ENCODE results near the gene TAF3. TPM values are rescaled to one million over a fixed set of nuclear protein-coding genes. Genes with fewer than 3 reads are reported as not detected.
"Not testable (repeated sequence)": the region's sequence is repeated elsewhere in the genome, so short reads cannot be mapped to it uniquely, and the experiment has no call there.

The TAF3 gene
- total RNA-seq, 2 donors from 2014 or later, result 9.7 to 14.0 TPM

DNA sequence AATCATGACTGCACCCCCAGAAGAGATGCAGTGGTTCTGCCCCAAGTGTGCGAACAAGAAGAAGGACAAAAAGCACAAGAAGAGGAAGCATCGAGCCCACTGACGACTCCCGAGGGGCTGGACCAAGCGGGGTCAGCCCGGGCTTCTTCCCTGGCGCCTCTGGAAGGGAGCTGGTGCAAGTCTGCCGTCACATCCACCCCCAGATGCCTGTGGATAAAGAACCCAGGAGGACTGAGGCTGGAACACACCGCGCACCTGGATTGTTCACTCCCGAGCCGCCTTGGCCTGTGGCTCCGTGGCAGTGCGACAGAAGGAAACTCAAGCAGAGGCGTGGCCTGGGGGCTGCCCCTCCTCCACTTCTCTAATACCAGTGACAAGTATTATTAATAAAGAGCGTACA, 196.3 kb downstream of the TAF3 start:
- Mint-ChIP-seq H3K4me3 (no peak overlapping the region), H3K4me1 (no peaks in the 10 kb centered on the region), H3K27ac (no peak overlapping the region), H3K36me3 (ENCODE audit: low read depth) (peaks cover 60% of the 10 kb centered on the region), H3K9me3 (no peaks in the 10 kb centered on the region), H3K27me3 (no peaks in the 10 kb centered on the region)
- ATAC-seq (replicated peaks), result no peak

DNA sequence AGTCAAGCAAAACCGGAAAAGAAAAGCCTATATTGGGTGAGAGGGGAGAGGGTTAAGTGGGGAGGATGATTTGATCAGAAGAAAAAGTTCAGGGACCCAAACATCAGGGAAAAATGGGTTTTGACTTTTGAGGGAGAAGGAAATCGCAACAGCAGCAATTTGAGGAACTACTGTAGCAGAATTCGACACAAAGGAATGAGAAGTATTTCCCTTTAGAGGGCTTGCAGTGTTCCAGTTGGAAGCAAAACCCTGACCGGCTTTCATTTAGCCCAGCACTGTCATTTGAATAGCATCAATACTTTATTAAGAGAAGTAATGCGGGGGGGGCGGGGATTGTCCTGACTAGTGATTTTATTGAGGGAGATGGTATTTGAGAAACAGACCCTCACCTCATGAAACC, 199.0 kb downstream of the TAF3 start:
- no peak for ATAC-seq (replicated peaks)
- Mint-ChIP-seq H3K9me3 (no peaks in the 10 kb centered on the region), H3K4me1 (no peaks in the 10 kb centered on the region), H3K27me3 (peaks cover 2% of the 10 kb centered on the region), H3K4me3 (no peak overlapping the region), H3K27ac (no peak overlapping the region), H3K36me3 (ENCODE audit: low read depth) (peaks cover 34% of the 10 kb centered on the region)

DNA sequence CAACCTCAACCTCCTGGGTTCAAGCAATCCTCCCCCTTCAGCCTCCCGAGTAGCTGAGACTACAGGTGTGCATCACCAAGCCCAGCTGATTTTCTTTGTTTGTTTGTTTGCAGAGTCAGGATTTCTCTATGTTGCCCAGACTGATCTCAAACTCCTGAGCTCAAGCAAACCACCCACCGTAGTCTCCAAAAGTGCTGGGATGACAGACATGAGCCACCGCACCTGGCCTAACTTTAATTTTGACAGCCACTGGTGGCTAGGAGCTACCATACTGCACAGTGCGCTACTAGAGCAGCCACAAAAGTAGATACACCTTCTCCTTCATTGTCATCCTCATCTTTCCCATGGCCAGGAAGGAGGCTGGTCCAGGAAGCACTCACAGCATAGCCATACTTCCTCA, 205.0 kb downstream of the TAF3 start:
- Mint-ChIP-seq H3K36me3 (ENCODE audit: low read depth) (no peaks in the 10 kb centered on the region), H3K27ac (no peak overlapping the region), H3K9me3 (no peaks in the 10 kb centered on the region), H3K27me3 (peaks cover 15% of the 10 kb centered on the region), H3K4me1 (peaks cover 6% of the 10 kb centered on the region), H3K4me3 (no peak overlapping the region)
- ATAC-seq (replicated peaks), result no peak

DNA sequence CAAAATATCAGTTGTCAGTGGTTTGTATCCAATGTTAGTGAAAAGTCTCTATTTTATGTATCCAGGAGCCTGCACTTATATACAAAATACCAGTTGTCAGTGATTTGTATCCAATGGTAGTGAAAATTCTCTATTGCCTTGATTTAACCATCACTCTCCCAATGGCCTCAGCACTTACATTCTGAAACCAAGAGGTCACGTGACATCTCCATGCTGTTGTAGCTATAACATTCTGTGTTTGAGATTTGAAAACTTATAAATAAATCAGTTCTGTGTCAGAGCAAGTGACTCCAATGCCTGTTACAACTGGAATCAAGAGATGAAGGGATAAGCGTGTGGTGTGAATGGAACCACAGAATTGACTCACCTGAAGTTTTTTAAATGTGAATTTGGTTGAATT, 205.5 kb downstream of the TAF3 start:
- Mint-ChIP-seq H3K9me3 (no peaks in the 10 kb centered on the region), H3K27me3 (peaks cover 15% of the 10 kb centered on the region), H3K36me3 (ENCODE audit: low read depth) (no peaks in the 10 kb centered on the region), H3K4me1 (peaks cover 6% of the 10 kb centered on the region), H3K27ac (no peak overlapping the region), H3K4me3 (no peak overlapping the region)
- no peak for ATAC-seq (replicated peaks)

DNA sequence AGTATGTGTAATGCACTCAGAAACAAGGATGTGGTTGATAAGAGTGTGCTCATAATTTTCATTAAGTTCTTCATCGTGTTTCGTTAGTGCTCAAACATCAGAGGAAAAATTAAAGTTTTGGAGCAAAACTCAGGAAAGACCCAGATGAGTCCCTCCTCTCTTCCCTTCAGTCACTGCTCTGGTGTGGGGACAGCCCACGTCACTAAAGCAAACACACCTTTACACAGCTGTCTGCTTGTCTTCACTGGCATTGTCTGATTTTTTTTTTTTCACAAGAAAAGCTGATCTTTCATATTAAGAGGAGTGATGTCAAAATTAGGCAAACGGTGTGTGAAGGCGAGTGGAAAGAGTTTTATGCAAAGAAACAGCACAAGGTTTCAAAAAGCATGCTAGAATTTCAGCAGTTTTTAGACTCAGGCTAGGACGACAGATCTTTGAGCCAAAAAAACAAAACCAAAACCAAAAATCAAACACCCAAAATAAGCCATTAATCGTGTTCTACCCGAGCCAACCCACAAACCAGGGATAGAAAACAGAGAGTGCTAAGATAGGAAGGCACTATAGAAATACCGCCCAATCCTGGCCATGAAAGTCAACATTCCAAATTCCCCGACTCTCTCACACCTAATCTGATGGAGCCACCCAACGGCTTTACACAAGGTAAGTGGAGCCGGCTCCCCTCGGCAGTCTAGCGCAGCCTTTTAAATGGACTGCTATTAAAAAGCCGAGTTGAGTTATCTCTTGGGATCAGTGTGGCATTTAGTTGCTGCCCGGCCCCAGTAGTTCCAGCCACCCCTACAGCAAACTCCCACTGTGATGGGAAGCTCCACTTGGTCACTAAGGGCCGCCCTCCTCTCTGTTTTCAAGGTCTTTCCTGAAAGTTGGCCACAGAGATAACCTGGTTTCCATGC, 208.3 kb downstream of the TAF3 start:
- H3K27me3 Mint-ChIP-seq, result peaks cover 23% of the 10 kb centered on the region
- H3K36me3 Mint-ChIP-seq (ENCODE audit: low read depth), result no peaks in the 10 kb centered on the region
- H3K9me3 Mint-ChIP-seq, result no peaks in the 10 kb centered on the region
- no peak for ATAC-seq (replicated peaks)
- peak overlapping the region; percentile 48 for H3K4me3 Mint-ChIP-seq
- no peak overlapping the region for H3K27ac Mint-ChIP-seq
- peaks cover 6% of the 10 kb centered on the region for H3K4me1 Mint-ChIP-seq

DNA sequence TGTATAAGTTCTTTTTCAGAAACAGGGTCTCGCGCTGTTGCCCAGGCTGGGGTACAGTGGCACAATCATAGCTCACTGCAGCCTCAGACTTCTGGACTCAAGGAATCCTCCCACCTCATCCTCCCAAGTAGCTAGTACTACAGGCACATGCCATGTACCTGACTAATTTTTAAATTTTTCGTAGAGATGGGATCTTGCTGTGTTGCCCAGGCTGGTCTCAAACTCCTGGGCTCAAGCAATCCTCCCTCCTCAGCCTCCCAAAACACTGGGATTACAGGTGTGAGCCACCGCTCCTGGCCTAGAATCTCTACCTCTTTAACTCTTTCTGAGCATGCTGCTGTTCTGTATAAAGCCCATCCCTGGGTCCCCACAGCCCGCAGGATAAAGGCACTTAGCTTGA, 212.9 kb downstream of the TAF3 start:
- not testable (repeated sequence) for ATAC-seq (replicated peaks); H3K36me3 Mint-ChIP-seq (ENCODE audit: low read depth); H3K4me3 Mint-ChIP-seq; H3K9me3 Mint-ChIP-seq; H3K27ac Mint-ChIP-seq; H3K4me1 Mint-ChIP-seq
- peaks cover 34% of the 10 kb centered on the region for H3K27me3 Mint-ChIP-seq

DNA sequence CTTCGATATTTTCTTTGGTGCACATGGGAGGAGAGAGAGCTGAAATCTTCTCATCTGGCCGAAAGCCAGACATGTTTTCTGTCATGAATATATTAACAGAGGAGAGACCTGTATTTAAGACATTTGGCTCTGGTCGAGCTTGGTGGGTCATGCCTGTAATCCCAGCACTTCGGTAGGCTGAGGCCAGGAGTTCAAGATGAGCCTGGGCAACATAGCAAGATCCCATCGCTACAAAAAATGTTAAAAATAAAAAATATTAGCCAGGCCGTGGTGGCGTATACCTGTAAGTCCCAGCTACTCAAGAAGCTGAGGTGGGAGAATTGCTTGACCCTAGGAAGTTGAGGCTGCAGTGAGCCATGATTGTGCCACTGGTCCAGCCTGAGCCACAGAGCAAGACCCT, 214.3 kb downstream of the TAF3 start:
- H3K36me3 Mint-ChIP-seq (ENCODE audit: low read depth), result peaks cover 4% of the 10 kb centered on the region
- no peak overlapping the region for H3K4me3 Mint-ChIP-seq
- H3K27me3 Mint-ChIP-seq, result peaks cover 37% of the 10 kb centered on the region
- H3K4me1 Mint-ChIP-seq, result peaks cover 9% of the 10 kb centered on the region
- no peak overlapping the region for H3K27ac Mint-ChIP-seq
- no peaks in the 10 kb centered on the region for H3K9me3 Mint-ChIP-seq
- ATAC-seq (replicated peaks), result no peak

DNA sequence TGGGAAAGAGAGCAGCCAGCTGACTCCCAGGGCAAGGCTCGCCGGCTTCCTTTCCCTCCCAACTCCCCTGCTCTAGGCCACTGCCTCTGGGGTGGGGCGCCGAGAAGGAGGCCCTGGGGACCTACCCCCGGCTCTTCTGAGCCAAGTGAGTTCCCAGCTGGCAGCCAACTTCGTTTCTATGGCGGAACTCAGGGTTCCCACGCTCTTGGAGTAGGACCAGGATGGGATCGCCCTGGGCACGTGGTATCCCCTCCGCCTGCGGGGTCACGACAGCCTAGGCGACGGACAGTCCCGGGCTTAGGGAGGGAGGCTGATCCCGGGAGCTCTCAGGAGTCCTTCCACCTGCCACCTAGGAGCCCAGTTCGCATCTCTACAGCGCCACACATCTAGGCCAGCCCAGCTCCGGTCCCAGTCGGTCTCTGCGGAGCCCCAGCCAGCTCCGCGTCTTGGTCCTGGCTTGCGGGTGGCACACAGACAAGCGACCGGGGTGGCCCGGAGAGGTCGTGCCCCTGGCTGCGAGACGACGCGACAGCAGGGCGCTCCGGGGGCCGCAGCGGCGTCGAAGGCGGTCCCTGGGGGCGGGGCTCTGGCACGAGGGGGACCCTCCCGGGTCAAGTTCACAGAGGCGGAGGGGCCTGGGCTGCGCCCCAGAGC, 215.6 kb downstream of the TAF3 start:
- Mint-ChIP-seq H3K27me3 (peaks cover 50% of the 10 kb centered on the region), H3K27ac (no peak overlapping the region), H3K4me3 (no peak overlapping the region), H3K36me3 (ENCODE audit: low read depth) (peaks cover 12% of the 10 kb centered on the region), H3K4me1 (peaks cover 16% of the 10 kb centered on the region), H3K9me3 (peaks cover 4% of the 10 kb centered on the region)
- ATAC-seq (replicated peaks), result no peak

DNA sequence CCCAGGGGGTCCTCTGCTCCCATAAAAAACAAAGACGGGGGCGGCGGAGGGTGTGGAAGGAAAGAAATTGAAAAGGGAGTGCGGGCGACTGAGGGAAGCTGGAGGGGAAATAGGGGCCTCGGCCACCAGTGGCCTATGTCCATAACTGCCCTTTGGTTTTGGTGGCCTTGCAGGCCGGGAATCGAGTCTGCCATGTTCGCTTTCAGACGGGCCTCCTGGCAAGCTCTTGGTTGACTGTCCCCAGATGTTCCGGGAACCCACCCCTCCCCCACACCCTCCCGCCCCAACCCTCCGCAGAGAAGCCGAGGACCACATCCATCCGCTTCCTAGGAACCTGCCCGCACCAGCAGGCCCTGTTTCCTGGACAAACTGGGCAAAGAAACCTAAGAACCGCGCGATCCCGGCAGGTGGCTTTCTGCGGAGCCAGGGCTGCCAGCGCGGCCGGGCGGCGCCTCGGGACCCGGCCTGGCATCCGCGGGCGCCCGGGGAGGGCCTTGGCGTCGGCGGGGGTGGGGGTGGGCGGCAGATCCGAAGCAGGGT, 216.2 kb downstream of the TAF3 start:
- no peak overlapping the region for H3K4me3 Mint-ChIP-seq
- H3K27me3 Mint-ChIP-seq, result peaks cover 56% of the 10 kb centered on the region
- peaks cover 7% of the 10 kb centered on the region for H3K9me3 Mint-ChIP-seq
- H3K4me1 Mint-ChIP-seq, result peaks cover 20% of the 10 kb centered on the region
- H3K36me3 Mint-ChIP-seq (ENCODE audit: low read depth), result peaks cover 17% of the 10 kb centered on the region
- ATAC-seq (replicated peaks), result no peak
- H3K27ac Mint-ChIP-seq, result no peak overlapping the region

DNA sequence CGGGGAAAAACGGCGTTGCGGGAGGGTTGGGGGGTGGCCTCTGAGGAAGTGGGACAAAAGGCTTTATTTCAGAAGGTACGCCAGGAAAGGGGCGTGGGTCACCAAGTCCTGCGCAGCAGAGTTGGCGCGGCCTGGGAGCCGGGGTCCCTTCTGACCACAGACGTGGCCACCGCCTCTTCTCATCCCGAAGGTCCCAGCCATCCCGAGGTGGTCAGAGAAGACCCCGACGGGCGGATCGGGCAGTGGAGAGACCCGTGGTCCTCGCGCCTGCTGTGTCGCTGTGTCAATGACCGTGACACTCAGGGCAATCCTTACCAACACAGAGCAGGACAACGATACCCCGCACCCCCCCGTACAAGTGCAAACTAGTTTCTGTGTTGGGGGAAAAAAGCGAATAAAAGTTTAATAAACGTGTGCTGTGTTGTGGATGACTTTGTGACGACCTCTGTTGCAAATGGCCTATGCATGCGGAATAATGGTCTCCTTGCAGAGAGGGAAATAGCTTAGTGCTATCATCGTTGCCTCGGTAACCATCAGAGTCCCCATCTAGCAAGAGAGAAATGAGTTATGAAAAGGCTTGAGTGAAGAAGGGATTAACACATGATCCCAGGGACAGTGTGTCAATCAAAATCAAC, 216.8 kb downstream of the TAF3 start:
- no peak for ATAC-seq (replicated peaks)
- H3K36me3 Mint-ChIP-seq (ENCODE audit: low read depth), result peaks cover 19% of the 10 kb centered on the region
- H3K9me3 Mint-ChIP-seq, result peaks cover 8% of the 10 kb centered on the region
- H3K4me1 Mint-ChIP-seq, result peaks cover 21% of the 10 kb centered on the region
- H3K27ac Mint-ChIP-seq, result no peak overlapping the region
- H3K27me3 Mint-ChIP-seq, result peaks cover 61% of the 10 kb centered on the region
- H3K4me3 Mint-ChIP-seq, result peak overlapping the region; percentile 55

DNA sequence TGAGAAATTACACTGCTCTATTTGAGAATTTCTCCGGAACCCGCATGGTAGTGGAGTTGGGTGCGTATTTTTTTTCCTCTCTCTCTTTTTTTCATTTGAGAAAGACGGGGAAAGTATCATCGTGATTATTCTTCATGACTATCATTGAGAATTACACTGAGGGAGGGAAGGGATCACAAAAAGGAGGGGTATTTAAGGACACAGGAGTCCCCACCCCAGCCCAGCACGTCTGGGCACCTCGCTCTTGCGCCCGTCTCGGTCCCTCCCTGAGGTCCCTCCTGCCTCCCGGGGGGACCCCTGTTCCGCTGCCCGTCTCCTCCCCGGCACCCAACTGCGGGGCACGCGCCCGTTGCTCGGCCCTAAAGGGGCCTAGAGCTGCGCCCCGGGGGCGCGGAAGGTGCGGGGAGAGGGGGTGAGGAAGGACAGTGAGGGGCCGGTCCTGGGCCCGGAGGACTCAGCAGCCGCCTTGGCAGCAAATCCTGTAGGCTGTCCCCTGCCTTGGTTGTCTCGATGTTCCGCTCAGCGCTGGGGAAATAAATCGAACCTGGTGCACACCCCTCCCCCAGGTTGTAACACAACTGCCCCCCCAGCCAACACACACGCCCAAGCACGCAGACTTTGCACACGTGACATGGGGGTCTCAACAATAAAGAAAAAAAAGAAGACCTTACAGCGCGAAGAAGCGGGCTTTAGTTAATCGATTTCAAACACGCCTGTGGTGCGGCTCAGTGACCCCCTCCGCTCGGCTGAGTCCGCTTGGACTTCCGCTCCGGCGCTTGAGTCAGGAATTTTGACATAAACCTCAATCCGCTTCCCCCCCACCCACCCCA, 217.6 kb downstream of the TAF3 start:
- H3K27ac Mint-ChIP-seq, result no peak overlapping the region
- peak overlapping the region; percentile 55 for H3K4me3 Mint-ChIP-seq
- H3K36me3 Mint-ChIP-seq (ENCODE audit: low read depth), result peaks cover 19% of the 10 kb centered on the region
- peaks cover 21% of the 10 kb centered on the region for H3K4me1 Mint-ChIP-seq
- peaks cover 8% of the 10 kb centered on the region for H3K9me3 Mint-ChIP-seq
- ATAC-seq (replicated peaks), result no peak
- peaks cover 64% of the 10 kb centered on the region for H3K27me3 Mint-ChIP-seq

DNA sequence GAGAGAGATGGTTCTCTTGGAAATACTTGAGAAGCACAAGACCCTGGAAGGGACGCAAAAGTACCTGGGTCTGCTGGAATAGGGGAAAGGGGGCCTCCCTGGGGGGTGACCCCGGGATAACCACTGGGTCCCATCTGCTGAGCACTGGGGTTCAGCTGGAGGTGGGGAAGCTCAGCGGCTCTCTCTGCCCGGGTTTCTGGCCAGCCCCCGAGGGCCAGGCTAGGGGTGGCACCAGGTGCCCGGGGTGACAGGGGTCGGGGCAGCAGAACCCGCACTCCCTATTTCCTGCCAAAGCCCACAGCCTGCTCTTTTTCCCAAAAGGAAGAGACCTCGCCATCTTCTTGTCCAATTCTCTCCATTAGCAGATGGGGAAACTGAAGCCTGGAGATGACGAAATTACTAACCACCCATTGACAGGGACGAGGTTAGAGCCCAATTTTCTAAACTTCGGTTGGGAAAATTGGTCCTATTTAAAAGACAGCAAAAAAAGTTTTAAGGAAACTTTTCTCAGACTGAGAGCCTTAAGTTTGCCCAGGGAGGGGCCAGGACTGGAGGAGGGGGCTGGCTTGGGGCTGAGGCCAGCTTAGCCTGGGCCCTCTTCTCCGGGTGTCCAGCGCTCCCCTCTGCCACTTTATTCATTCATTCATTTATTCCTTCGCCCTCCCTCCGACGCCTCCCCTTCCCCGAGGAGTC, 218.3 kb downstream of the TAF3 start:
- no peak overlapping the region for H3K4me3 Mint-ChIP-seq

DNA sequence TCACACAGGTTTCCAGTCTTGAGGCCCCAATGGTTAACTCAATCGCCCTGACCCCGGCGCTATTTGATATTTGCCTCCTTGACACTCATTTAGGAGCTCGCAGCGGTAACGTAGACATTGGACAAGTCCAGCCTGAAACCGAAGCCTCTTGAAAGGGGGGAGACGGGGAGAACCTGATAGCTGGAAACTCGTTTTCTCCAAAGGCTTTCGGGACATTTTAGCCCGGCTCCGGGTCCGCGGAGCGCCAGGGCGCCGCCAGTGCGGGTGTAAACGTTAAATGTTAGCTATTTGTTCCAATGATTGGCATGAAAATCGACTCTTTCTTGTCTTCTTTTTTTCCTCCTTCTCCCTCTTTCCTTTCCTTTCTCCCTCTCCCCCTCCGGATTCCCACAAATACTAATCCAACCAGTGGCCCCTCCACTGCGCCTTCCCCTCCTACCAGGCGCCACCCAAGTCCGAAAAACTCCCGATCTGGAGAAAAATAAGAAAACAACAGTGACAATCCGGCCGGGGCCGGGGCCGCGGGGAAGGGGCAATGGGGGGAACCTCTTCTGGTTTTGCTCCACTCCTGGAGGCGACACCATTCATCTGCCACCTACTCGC, 219.0 kb downstream of the TAF3 start:
- H3K27ac Mint-ChIP-seq, result no peak overlapping the region

More for the DNA sequence above, 218.3 kb downstream of the TAF3 start:
- Mint-ChIP-seq H3K4me1 (peaks cover 21% of the 10 kb centered on the region), H3K27me3 (peaks cover 67% of the 10 kb centered on the region), H3K27ac (no peak overlapping the region), H3K9me3 (peaks cover 8% of the 10 kb centered on the region), H3K36me3 (ENCODE audit: low read depth) (peaks cover 19% of the 10 kb centered on the region)
- ATAC-seq (replicated peaks), result no peak

More for the DNA sequence above, 219.0 kb downstream of the TAF3 start:
- peak overlapping the region; percentile 25 for H3K4me3 Mint-ChIP-seq
- H3K4me1 Mint-ChIP-seq, result peaks cover 21% of the 10 kb centered on the region
- no peak for ATAC-seq (replicated peaks)
- peaks cover 69% of the 10 kb centered on the region for H3K27me3 Mint-ChIP-seq
- peaks cover 8% of the 10 kb centered on the region for H3K9me3 Mint-ChIP-seq
- H3K36me3 Mint-ChIP-seq (ENCODE audit: low read depth), result peaks cover 19% of the 10 kb centered on the region
